Measurements from ENCODE around the gene STX19.

DNA sequence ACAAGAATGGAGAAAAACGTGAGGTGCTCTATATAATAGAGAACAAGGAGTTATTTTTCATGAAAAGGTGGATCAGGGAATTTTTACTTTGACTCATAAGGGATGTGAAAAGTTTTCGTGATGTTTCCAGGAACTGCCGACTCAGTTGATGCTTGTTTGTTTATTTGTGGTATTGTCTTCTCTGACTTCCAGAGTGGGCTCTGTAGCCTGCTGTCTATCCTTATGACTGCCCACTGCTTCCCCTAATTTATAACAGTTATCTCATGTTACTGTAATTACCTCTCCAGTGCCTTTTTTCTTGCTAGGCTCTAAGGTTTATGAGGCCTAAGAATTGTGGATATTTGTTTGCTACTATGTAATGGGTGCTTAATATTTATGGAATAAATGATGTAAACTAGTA is 36.2 kb downstream of the STX19 start:
- TF ChIP-seq, protein P1, sequence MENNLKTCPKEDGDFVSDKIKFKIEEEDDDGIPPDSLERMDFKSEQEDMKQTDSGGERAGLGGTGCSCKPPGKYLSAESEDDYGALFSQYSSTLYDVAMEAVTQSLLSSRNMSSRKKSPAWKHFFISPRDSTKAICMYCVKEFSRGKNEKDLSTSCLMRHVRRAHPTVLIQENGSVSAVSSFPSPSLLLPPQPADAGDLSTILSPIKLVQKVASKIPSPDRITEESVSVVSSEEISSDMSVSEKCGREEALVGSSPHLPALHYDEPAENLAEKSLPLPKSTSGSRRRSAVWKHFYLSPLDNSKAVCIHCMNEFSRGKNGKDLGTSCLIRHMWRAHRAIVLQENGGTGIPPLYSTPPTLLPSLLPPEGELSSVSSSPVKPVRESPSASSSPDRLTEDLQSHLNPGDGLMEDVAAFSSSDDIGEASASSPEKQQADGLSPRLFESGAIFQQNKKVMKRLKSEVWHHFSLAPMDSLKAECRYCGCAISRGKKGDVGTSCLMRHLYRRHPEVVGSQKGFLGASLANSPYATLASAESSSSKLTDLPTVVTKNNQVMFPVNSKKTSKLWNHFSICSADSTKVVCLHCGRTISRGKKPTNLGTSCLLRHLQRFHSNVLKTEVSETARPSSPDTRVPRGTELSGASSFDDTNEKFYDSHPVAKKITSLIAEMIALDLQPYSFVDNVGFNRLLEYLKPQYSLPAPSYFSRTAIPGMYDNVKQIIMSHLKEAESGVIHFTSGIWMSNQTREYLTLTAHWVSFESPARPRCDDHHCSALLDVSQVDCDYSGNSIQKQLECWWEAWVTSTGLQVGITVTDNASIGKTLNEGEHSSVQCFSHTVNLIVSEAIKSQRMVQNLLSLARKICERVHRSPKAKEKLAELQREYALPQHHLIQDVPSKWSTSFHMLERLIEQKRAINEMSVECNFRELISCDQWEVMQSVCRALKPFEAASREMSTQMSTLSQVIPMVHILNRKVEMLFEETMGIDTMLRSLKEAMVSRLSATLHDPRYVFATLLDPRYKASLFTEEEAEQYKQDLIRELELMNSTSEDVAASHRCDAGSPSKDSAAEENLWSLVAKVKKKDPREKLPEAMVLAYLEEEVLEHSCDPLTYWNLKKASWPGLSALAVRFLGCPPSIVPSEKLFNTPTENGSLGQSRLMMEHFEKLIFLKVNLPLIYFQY (CRISPR knock-in tag; IDR thresholded peaks at IDR 0.05; ENCODE audit: borderline replicate concordance), result no peak
- TF ChIP-seq, protein P2, sequence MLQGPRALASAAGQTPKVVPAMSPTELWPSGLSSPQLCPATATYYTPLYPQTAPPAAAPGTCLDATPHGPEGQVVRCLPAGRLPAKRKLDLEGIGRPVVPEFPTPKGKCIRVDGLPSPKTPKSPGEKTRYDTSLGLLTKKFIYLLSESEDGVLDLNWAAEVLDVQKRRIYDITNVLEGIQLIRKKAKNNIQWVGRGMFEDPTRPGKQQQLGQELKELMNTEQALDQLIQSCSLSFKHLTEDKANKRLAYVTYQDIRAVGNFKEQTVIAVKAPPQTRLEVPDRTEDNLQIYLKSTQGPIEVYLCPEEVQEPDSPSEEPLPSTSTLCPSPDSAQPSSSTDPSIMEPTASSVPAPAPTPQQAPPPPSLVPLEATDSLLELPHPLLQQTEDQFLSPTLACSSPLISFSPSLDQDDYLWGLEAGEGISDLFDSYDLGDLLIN (CRISPR knock-in tag; IDR thresholded peaks at IDR 0.05; ENCODE audit: borderline replicate concordance), result no peak
- TF ChIP-seq POLR2AphosphoS5 (IDR thresholded peaks at IDR 0.05; ENCODE audit: low read depth, low read length) (no peak), MXI1 (IDR thresholded peaks at IDR 0.05; ENCODE audit: borderline replicate concordance, low read depth, low read length) (no peak), CBX5 (CRISPR knock-in tag; IDR thresholded peaks at IDR 0.05; ENCODE audit: borderline replicate concordance) (no peak), RELA (CRISPR knock-in tag; IDR thresholded peaks at IDR 0.05) (no peak), POLR2AphosphoS2 (IDR thresholded peaks at IDR 0.05; ENCODE audit: low read depth, low read length) (no peak), POLR2A (IDR thresholded peaks at IDR 0.05; ENCODE audit: insufficient read depth in 1 of 2, low read depth in 2 of 2, low read length in 2 of 2) (no peak), NONO (IDR thresholded peaks at IDR 0.05) (no peak), NONO (CRISPR knock-in tag; conservative IDR thresholded peaks at IDR 0.05) (no peak), ZIK1 (CRISPR knock-in tag; IDR thresholded peaks at IDR 0.05; ENCODE audit: borderline replicate concordance, low read depth) (no peak), ZNF510 (CRISPR knock-in tag; IDR thresholded peaks at IDR 0.05; ENCODE audit: low read depth) (no peak), ZNF331 (CRISPR knock-in tag; IDR thresholded peaks at IDR 0.05) (no peak)
- TF ChIP-seq, protein P3, sequence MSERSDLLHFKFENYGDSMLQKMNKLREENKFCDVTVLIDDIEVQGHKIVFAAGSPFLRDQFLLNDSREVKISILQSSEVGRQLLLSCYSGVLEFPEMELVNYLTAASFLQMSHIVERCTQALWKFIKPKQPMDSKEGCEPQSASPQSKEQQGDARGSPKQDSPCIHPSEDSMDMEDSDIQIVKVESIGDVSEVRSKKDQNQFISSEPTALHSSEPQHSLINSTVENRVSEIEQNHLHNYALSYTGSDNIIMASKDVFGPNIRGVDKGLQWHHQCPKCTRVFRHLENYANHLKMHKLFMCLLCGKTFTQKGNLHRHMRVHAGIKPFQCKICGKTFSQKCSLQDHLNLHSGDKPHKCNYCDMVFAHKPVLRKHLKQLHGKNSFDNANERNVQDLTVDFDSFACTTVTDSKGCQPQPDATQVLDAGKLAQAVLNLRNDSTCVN (CRISPR knock-in tag; IDR thresholded peaks at IDR 0.05; ENCODE audit: borderline replicate concordance), result no peak
- TF ChIP-seq, protein P4, sequence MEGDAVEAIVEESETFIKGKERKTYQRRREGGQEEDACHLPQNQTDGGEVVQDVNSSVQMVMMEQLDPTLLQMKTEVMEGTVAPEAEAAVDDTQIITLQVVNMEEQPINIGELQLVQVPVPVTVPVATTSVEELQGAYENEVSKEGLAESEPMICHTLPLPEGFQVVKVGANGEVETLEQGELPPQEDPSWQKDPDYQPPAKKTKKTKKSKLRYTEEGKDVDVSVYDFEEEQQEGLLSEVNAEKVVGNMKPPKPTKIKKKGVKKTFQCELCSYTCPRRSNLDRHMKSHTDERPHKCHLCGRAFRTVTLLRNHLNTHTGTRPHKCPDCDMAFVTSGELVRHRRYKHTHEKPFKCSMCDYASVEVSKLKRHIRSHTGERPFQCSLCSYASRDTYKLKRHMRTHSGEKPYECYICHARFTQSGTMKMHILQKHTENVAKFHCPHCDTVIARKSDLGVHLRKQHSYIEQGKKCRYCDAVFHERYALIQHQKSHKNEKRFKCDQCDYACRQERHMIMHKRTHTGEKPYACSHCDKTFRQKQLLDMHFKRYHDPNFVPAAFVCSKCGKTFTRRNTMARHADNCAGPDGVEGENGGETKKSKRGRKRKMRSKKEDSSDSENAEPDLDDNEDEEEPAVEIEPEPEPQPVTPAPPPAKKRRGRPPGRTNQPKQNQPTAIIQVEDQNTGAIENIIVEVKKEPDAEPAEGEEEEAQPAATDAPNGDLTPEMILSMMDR (CRISPR knock-in tag; IDR thresholded peaks at IDR 0.05), result no peak
